Measurements from ENCODE around the gene AMIGO1. TPM values are rescaled to one million over a fixed set of nuclear protein-coding genes. Genes with fewer than 3 reads are reported as not detected.
A peak's percentile ranks its signal among the peaks of the same experiment; 100 is the strongest.

The AMIGO1 gene
- total RNA-seq, 1 donor from 2014 or later, result 4.1 TPM

DNA sequence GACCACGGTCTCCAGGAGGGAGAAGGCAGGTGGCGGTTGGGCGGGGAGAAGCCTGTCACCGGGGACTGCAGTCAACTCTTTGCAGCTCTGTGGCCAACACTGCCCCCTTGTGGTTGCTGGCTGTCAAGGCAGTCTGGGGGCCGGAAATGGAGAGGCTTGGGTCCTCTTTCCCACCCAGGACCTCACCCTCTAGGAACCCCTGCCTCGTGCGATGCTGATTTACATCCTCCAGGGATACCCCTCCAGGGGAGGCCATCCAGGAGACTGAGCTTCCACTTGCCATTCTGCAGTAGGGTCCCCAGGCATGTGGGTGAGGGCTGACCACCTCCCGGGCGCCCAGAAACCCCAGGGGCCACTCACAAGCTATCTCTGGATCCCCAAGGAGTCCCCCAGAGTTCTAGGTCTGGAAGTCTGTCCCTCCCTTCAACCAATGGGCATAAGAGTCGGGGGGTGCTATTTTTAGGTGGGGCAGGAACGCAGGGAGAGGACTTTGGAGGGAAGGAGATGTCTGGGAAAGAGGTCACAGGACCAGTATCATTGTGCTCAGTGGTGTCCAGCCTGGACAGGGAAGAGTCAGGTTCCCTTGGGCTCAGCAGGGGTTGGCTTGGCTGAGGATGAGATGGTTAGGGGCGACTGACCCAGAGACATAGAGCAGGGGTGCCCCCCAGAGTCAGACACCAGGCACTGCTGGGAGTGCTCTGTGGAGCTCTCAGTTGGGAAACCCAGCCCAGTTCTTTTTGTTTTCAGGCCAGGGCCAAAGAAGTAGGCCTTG, 23.0 kb upstream of the AMIGO1 start:
- DNase-seq (ENCODE audit: low read depth), result peak; percentile 49

DNA sequence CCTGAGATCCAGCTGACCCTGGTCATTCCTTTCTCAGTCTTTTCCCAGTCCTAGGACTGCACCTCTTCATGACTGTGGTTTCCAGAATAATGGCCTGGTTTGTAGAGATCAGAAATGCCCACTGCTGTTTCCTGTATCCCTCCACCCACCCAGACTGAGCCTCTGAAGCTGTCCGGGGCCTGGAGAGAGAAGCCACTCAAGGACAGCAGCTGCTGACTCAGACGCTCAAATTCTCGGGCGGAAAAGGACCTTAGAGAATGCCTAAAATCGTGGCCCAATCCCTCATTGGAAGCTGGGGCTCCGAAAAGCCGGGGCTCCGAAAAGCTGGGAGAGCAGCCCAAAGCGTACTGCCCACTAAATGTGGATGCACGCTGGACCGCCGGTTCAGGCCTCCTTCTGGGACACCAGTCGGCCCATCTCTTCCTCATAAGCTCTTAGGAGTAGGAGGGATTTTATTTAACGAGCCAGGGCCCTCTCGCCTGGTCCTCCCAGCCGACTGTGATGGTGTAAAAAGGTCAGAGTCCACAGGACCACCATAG, 22.4 kb upstream of the AMIGO1 start:
- no peak for DNase-seq (ENCODE audit: low read depth)

DNA sequence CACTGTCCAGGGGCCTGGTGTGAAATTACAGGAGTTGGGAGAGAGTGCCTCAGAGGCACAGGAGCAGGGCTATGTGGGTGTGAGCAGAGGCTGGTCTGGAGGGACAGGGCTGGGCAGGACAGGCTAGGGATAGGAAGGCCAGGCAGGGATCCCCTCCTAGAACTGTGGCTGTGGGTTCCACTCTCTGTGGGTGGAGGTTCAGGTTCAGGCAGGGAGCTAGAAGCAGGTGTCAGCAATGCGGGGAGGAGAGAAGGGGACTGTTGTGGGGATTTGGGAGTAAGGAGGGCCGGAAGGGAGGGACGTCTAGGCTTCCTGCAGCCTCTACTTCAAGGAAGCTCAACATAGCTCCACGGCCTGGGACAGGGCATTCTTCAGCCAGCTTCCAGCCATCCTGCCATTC, 21.9 kb upstream of the AMIGO1 start:
- DNase-seq (ENCODE audit: low read depth), result no peak

DNA sequence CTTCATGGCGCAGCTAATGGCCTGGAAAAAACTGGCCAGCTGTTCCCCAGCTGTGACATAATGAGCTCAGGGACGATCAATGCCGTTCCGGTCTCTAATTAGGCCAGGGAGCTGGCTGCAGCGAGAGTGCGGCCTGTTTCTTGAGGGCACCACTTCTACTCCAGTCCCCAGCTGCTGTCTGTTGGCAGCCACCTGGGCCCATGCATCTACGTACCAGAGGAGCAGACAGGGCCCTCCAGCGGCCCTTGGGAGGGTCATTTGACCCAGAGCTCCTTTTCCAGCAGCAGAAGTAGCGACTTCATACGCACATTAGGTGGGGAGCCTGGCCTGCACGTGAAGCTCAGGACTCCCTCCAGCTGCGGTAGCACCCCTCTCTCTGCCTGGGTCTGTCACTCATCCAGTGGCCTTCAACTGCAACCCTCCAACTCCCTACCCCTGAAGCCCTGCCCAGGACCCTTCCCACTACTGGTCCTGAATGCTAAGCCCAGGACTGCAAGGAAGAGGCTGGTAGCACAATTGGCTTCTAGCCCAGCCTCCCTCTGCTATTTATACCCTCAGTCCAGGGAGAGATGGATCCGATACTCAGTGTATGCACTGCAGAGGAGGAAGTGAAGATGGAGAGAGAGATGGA, 21.0 kb upstream of the AMIGO1 start:
- no peak for DNase-seq (ENCODE audit: low read depth)

DNA sequence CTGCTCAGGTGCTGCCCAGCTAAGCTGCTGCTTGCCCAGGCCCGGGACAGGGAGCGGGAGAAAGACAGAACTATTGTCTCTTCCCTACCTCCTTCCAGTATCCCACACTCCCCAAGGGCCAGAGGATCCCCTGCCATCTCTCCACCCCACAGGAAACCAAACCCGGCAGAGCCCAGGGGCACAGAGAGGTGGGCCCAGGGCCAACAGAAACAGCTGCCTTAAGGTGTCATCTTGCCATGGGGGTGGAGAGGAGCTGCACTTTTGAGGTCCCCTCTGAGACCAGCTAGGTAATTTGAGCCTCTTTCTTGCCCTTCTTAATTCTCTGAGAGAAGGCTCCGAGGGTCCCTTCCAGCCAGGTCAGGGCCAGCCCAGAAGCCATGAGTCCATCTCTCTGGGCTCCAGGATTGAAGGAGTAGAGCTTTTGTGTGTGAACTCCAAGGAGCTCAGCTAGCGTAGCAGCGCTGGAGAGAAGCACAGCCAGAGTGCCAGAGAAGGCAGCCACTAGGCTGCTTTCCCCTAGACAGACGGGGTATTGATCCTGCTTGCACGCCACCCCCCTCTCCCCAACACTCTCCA, 20.4 kb upstream of the AMIGO1 start:
- no peak for DNase-seq (ENCODE audit: low read depth)

DNA sequence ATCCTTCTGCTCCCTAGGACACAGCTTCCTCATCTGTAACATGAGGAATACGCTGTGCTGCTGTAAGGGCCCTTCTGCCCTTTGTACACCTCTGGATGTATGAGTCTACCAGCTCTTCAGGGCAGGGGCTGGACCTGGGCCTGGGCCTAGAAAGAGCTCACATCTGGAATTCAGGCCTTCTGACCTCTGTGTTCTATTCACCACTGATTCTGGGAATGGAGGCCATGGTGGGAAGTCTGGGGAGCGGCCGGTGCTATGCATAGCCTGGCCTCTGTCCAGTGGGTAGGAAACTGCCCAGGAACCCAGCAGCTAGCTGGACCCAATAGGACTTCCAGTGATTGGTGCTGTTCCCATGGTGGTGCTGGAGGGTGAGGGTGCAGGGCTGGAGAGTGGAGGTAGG, 19.2 kb upstream of the AMIGO1 start:
- no peak for DNase-seq (ENCODE audit: low read depth)

DNA sequence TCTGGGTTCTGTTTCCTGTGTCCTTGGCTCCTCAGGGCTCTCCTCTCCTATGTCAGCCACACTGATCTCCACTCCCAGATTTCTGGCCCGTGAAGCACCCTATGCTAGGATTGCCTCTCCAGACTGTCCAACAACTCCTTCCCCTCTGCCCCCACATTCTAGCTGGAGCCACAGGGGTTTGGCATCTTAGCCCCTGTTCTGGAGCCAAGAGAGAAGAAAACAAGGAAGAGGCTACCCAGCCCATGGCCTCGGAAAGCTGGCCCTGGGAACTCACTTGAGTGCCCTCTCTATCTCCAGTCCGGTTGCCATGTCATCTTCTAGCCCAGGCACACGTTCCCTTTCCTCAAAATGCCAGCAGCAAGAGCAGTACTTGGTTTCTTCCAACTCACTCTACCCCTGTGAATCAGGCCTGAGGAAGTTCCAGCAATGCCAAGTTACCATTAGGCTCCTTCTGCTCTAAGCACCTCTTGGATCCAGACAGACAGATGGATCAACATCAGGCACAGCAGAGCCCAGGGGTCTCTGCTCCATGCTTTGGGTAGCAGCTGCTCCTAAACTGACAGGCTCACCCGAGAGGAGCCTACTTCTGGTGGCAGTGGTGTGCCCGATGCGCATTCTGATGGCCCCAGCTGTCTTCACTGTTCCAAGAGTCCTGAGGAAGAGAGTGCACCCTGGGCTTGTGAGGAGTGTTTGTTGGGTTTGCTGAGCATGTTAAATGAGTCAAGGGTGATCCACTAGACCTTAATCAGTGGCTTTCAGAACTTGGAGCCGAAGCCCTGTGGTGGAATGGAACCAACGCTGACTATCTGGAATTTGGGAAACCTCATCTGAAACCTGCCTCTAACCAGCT, 18.5 kb upstream of the AMIGO1 start:
- no peak for DNase-seq (ENCODE audit: low read depth)

DNA sequence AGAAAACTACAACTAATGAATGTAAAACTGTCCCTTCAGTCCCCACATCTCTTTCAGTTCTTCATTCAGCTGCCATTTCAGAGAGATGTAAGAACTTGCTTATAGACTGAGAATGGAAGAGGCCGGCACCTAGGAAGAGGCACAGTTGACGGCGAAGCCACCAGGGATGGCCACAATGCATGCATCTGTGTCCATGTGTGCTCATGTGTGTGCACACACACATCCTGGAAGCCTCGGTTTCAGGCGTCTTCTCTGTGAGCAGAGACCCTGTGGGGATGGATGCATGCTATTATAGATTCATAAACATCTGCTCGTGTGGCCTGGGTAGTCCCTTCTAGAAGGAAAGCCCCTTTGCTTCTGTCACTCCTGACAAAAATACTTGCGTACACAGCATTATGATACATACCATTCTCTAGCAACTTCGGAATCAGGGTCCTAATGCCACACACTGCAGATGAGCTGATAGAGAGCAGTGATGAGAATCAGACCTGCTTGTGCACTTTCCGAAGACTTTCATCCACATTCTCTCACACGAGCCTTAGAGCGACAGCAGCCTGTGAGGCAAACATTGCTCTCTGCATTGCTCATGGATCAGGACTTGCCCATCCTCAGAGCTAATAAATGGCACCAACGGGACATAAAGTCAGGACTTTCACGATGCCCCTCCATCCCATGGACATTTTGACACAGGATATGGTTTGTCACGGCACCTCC, 17.7 kb upstream of the AMIGO1 start:
- DNase-seq (ENCODE audit: low read depth), result no peak

DNA sequence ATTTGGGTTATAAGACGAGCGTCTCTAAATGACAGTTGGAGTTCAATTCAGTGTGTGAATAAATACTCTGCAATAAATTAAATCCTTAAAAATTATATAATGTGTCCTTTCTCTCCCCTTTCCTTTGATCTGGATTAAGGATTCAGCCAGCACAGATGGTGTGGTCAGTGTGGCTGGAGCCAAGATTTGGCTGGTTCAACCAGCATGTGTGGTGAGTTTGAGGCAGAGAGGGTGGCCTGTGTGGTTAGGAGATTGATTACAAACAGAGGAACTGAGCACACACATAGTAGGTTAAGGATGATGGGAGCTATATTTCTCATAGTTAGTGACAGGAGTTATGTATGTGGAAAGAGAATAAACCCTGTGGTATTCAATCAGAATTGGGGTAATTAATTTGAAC, 14.2 kb upstream of the AMIGO1 start:
- no peak for DNase-seq (ENCODE audit: low read depth)

DNA sequence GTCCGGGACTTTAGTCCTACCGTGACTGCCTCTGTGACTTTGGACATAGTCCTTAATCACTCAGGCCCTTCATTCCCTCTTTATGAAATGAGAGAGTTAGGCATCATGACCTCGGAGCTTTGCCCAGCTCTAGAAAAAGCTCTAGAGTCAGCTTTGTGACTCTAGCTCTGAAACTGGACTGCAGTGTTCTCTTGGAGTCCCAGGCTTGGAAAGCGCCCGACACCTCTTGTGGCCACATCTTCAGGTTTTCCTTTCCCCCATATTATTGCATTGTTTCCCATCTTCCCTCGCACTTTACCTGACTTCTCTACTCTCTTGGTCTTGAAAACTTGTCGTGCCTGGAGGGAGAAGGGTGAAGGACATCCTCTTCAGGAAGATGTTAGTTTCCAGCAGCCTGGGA, 12.5 kb upstream of the AMIGO1 start:
- no peak for DNase-seq (ENCODE audit: low read depth)

DNA sequence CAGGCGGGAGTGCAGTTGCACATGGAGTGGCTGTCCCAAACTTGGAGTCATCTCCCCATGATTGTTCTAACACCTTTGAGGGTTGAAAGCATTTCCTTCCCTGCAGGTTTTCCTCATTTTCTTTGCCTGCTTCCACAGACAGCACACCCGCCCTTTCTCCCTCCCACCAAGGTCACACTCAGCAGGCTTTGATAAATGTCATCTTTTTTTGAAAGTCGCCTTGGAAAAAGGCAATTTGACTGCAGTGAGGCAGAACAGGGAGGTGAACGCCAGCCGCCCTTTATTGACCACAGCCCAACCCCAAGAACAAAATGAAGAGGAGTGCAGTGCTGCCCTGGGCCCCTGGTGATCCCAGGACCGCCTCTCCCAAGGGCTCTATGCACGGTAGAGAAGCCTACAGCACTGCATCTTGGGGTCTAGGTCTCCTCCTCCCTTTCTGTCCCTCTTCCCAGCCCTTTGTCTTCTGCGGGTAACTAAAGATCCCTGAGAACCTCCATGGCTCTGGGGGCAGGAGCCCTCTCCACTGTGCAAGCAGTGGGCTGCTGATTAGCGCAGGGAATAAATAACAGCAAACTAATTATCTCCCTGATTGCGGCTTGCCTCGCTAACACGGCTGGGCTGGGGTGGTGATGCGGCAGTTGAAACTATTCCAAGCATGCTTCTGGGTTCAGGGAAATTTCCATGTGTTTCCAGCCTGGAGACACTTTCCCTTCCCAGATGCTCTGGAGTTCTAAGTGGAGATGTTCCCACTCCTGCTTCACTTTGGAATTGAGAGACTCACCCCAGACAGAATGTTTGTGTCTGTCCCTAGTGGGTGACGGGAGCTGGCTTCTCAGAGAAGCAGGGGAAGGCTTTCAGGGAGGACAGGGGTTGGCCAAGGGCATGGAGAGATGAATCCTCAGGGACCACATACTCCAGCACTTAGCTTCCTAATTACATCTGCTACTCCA, 11.8 kb upstream of the AMIGO1 start:
- DNase-seq (ENCODE audit: low read depth), result no peak

DNA sequence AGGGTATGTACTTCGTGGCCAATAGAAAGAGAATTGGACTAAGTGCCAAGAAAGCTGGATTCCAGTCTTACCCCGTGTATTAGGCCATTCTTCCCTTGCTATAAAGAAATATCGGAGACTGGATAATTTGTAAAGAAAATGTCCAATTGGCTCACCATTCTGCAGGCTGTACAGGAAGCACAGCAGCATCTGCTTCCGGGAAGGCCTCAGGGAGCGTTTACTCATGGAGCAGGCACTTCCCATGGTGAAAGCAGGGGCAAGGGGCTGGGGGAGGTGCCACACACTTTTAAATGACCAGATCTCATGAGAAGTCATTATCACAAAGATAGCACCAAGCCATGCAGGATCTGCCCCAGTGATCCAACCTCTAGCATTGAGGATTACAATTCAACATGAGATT, 7.8 kb upstream of the AMIGO1 start:
- DNase-seq (ENCODE audit: low read depth), result no peak

DNA sequence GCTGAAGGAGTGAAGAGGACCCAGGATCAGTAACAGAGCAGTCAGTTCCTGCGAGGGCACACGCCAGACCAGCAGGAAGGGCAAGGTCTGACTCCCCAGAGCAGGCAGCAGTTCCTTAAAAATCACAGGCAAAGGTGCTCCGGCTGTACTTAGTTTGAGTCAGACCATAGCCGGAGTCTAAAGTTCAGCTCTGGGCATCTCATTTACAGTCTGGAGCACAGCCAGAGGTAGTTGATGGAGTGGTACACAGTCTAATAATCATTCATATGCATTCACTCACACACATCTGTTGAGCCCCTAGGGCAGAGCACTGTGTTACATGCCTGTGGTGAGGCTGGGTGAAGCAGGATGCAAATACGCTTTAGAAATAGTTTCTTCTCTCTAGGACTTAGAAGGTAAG, 7.3 kb upstream of the AMIGO1 start:
- DNase-seq (ENCODE audit: low read depth), result peak; percentile 91

DNA sequence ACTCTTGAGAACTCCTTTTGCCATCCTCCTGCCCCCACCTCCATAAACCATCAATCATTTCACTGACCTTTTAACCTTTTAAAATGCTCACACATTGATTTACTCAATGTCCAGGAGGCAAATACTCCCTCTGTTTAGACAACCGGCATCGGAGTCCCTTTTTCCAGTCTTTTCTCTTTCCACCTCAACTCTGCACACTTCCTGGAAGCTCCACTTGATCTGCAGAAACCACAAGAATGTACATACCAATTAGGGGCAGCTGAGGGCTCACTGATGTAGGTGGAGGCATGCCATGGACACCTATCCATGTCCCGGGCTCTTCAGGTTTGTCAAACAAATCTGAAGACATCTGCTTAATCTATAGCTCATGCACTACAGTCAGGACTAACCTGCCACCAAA, 5.3 kb upstream of the AMIGO1 start:
- peak; percentile 38 for DNase-seq (ENCODE audit: low read depth)

DNA sequence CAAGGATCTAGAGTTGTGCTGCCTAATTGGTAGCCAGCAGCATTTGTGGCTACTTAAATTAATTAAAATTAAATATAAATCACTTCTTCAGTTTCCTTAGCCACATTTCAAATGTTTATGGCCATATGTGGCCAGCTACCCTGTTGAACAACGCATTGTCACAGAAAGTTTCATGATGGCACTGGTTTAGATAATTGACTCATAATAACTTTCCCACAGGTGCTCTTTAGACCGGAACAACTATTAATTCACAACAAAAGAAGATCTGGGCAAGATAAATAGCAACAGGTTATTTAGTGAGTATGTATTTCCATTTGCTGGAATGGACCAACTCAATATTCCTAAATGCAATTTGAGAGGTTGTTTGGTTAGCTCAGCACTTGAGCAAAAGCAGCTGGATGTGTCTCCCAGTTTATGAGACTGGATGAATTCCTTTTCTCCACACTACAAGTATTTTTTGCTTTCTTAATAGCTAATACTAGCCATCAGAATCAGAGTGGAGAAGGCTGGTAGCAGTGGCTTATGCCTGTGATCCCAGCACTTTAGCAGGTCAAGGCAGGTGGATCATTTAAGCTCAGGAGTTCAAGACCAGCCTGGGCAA, 3.7 kb upstream of the AMIGO1 start:
- no peak for DNase-seq (ENCODE audit: low read depth)

DNA sequence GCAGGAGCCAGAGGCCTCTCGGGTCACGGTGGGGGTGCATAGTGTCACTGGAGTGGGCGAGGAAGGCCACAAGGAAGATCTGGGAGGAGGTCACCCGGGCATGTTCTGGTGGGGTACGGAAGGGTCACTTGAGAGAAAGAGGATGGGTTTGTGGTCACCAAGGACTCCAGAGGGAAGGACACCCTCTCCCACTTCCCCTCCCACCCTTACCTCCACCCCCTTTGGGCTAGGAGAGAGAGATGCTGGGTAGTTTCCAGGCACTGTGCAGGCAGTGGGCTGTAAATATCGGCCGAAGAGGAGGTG, 703 bp downstream of the AMIGO1 start:
- DNase-seq (ENCODE audit: low read depth), result no peak

DNA sequence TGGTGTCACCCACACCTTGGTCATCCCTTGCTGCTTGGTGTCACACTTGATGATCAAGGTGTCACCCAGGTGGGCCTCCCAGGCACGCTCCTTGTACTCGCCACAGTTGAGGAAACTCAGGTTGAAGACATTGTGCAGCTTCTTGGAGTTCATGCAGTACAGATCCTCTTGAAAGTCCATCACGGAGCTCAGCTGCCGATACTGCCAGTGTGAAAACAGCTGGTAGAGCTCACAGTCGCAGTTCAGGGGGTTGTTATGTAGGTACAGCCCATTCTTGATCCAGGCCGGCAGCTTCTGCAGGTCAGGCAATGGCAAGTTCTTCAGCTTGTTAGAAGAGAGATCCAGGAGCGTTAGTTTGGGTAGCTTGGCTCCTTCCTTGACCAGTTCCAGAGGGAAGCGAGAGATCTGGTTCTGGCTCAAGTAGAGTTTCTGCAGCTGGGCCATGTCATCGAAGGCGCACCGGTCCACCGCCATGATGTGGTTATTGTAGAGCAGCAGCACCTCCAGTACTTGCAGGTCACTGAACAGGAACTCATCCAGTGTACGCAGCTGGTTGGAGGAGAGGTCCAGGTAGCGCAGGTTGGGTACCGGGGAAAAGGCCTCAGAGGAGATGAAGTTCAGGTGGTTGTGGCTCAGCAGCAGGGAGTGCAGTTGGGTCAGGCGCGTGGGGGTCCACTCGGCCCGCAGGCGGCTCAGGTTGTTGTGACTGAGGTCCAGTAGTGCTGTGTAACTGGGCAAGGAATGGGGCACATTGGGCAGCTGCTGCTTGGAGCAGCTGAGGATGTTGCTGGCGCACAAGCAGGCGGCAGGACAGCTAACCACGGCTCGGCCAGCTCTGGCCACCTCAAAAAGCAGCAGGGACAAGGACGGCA, 1.3 kb downstream of the AMIGO1 start:
- no peak for DNase-seq (ENCODE audit: low read depth)

DNA sequence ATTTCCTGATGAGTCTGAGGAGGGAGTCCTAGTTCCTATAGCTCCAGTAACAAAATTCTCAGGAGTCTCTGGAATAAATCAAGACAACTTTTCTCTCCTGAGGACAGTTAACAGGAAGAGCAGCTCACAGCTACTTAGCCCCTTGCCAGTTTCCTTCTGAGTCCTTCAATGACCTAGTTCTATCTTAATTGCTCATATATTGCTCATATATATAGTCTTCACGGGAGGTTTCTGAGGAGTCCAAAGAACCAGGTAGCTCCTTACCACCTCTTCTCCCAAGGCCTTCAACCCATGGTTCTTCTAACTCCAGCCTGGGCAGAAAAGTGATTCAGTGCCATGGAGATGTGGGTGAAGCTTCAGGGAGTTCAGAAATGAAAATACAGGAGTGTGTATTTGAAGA, 4.6 kb downstream of the AMIGO1 start:
- no peak for DNase-seq (ENCODE audit: low read depth)

DNA sequence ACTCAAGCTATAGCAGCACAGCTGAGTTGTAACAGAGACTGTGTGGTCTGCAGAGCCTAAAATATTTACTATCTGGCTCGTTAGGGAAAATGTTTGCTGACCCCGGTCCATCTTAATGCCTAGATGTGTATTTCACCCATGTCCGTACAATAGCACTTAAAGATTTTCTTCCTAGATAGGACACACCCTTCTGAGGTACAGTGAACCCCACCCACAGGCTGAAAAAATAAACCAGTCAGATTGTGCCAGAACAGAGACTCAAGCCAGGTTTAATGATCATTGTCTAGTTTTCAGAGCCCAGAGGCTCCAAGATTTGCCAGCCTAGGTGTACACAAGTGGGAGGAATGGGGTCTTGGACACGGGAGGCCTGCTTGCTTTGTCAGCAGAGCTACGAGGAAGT, 5.6 kb downstream of the AMIGO1 start:
- DNase-seq (ENCODE audit: low read depth), result no peak
